Measurements from ENCODE around the gene KMO. TPM values are rescaled to one million over a fixed set of nuclear protein-coding genes. Genes with fewer than 3 reads are reported as not detected.

KMO gene
- total and polyA plus RNA-seq, 2 of the 8 experiments (the other 6 are each of a cell fraction or from before 2014, with no cell fraction given) = not detected

DNA sequence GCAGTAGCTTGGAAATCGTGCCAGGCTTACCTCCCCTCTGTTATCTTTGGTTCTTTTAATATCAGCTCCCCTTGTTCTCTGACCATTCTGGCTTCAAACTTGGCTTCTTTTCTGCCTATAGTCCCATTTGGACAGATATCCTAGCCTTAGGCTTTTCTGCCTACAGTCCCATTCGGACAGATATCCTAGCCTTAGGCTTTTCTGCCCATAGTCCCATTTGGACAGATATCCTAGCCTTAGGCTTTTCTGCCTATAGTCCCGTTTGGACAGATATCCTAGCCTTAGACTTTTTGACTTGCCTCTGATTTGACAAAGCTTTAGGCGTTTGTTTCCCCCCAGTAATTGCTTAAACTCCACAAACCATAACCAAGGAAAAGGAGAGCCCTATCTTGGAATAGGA is 82.4 kb downstream of the KMO start:
- H2AK5ac ChIP-seq (ENCODE audit: low read depth, low read length) = no peak overlapping the region
- no peak overlapping the region for H3K14ac ChIP-seq (ENCODE audit: insufficient read length)
- TF ChIP-seq GABPA (IDR thresholded peaks at IDR 0.05; ENCODE audit: borderline replicate concordance, insufficient read depth, low read length) (no peak), SAP30 (IDR thresholded peaks at IDR 0.05; ENCODE audit: insufficient read depth, insufficient replicate concordance, low read length) (no peak), BCL11A (IDR thresholded peaks at IDR 0.05; ENCODE audit: low read depth in 2 of 2, low read length in 2 of 2) (no peak), BRCA1 (IDR thresholded peaks at IDR 0.05; ENCODE audit: low read depth, low read length) (no peak), HDAC6 (IDR thresholded peaks at IDR 0.05; ENCODE audit: low read depth, low read length) (no peak), NRF1 (IDR thresholded peaks at IDR 0.05; ENCODE audit: low read depth, low read length) (no peak), SP2 (IDR thresholded peaks at IDR 0.05; ENCODE audit: low read length) (no peak), ASH2L (IDR thresholded peaks at IDR 0.05; ENCODE audit: low read length) (no peak)
- H2BK5ac ChIP-seq (ENCODE audit: low read depth, low read length) = no peak overlapping the region
- no peak overlapping the region for H2BK20ac ChIP-seq (ENCODE audit: low read length)
- no peak overlapping the region for H4K5ac ChIP-seq (ENCODE audit: insufficient read length, low read depth, low read length)
- H4K20me1 ChIP-seq (replicated peaks in 1 of 2; ENCODE audit: control insufficient read depth in 1 of 2, insufficient read depth in 2 of 2, low read length in 2 of 2) = peaks cover 0 to 2% of the 10 kb centered on the region in 2 experiments
- no peak overlapping the region for H3K23ac ChIP-seq (ENCODE audit: insufficient read length)
- peaks cover 0 to 1% (median 0%) of the 10 kb centered on the region in 4 experiments; a peak in 1 of 7 replicates for H3K27me3 ChIP-seq (replicated peaks in 1 of 4; ENCODE audit: control insufficient read depth in 3 of 4, extremely low read depth in 1 of 4, insufficient read depth in 3 of 4, low read length in 3 of 4)
- POLR2A ChIA-PET (ENCODE audit: partially characterized antibody) = no interaction called here
- FAIRE-seq (no peak), DNase-seq (ENCODE audit: low read depth in 1 of 2, low spot score in 2 of 2) (no peak)
- no peaks in the 10 kb centered on the region for H3K9me3 ChIP-seq (ENCODE audit: insufficient read depth in 2 of 2, low read depth in 1 of 2, low read length in 1 of 2)
- H3K4ac ChIP-seq (replicated peaks; ENCODE audit: insufficient read length, low read depth, low read length) = no peak overlapping the region
- no peak overlapping the region for H3K18ac ChIP-seq (ENCODE audit: extremely low read depth, low read length)
- H3K4me2 ChIP-seq (ENCODE audit: insufficient read depth in 1 of 2, low read depth in 2 of 2, low read length in 2 of 2) = no peak overlapping the region
- H3K79me2 ChIP-seq (ENCODE audit: control insufficient read depth in 1 of 2, insufficient read depth in 2 of 2, low read length in 2 of 2) = no peaks in the 10 kb centered on the region
- no peak overlapping the region for H4K91ac ChIP-seq (replicated peaks; ENCODE audit: insufficient read length, low read length)
- no peaks in the 10 kb centered on the region for H3K4me1 ChIP-seq (replicated peaks in 1 of 4; ENCODE audit: control insufficient read depth in 3 of 4, insufficient read depth in 4 of 4, low read length in 3 of 4)
- H3K27ac ChIP-seq (ENCODE audit: low read depth, low read length) = no peak overlapping the region
- no peaks in the 10 kb centered on the region for H3K36me3 ChIP-seq (ENCODE audit: control insufficient read depth in 2 of 4, insufficient read depth in 4 of 4, low read length in 3 of 4)
- 61% methylated on average over 4 of the region's 4 CpGs; no CpG with 5 or more reads in 1 of the 2 experiments for WGBS, 2 experiments (ENCODE audit: extremely low coverage in 1 of 2, insufficient coverage in 1 of 2, insufficient read length in 1 of 2, insufficient replicate concordance in 2 of 2, low coverage in 1 of 2, low lambda C conversion rate in 2 of 2, missing lambda C conversion rate in 1 of 2)
- no peak overlapping the region for H4K8ac ChIP-seq (ENCODE audit: extremely low read depth, insufficient read depth, low read length)
- no peak overlapping the region for H3K56ac ChIP-seq (replicated peaks; ENCODE audit: insufficient read length, low read depth, low read length)
- H3K79me1 ChIP-seq (ENCODE audit: low read depth, low read length) = no peaks in the 10 kb centered on the region
- no peak overlapping the region for H2BK120ac ChIP-seq (replicated peaks; ENCODE audit: low read depth, low read length)
- no peak overlapping the region for H2BK12ac ChIP-seq (ENCODE audit: low read depth, low read length)
- no peaks in the 10 kb centered on the region for H3K23me2 ChIP-seq (ENCODE audit: low read depth, low read length)
- no peak overlapping the region for H3K4me3 ChIP-seq (ENCODE audit: extremely low read depth in 1 of 4, insufficient read depth in 2 of 4, low read depth in 3 of 4, low read length in 4 of 4)
- CTCF ChIA-PET (ENCODE audit: partially characterized antibody) = interaction anchor here (0.6 to 1.4 kb wide), 4 partner anchors 9 to 618 kb away, joined by 3 to 4 read pairs (median 3); no protein-coding TSS in a partner anchor
- H2BK15ac ChIP-seq (ENCODE audit: low read length) = no peak overlapping the region
- H3K9ac ChIP-seq (replicated peaks in 1 of 4; ENCODE audit: extremely low read depth in 1 of 4, low read depth in 3 of 4, low read length in 3 of 4) = no peak overlapping the region
- H2AFZ ChIP-seq (ENCODE audit: low read length) = no peak overlapping the region
